OCI-LY7 (cell line): ENCODE data around the gene MEIS2. TPM values are rescaled to one million over a fixed set of nuclear protein-coding genes. Genes with fewer than 3 reads are reported as not detected.

ENCODE experiments used
- BruUV-seq: library from RNA; stranded (reverse); fragments of 400-500 nt; replicated peaks from 2 replicates; lab custom pipeline; 2021; lab: Mats Ljungman, UMichigan
- CTCF ChIA-PET: fragments of 300-600 bp; sonication (Branson Sonifier 250); formaldehyde crosslinking; loops from one replicate; lab custom pipeline; 2022; ENCODE audit warnings: antibody characterized with exemption; ENCODE audit not compliant: unreplicated experiment; lab: Charles Lee
- POLR2A ChIA-PET: fragments of 300-600 bp; sonication (Branson Sonifier 250); formaldehyde crosslinking; loops from one replicate; lab custom pipeline; 2022; ENCODE audit warnings: antibody characterized with exemption; lab: Charles Lee
- DNase-seq: peaks from one replicate; pipeline ENCODE4 v3.0.0-alpha.2; 2015; ENCODE audit warnings: low spot score
- H2AFZ ChIP-seq: fragments of 200-600 bp; sonication (generic), shearing (Covaris generic); 2 replicates; pipeline ENCODE4 v1.6.1; 2014; ENCODE audit warnings: mild to moderate bottlenecking, antibody characterized with exemption, low read length, moderate library complexity
- H3K27ac ChIP-seq: fragments of 200-600 bp; sonication (generic); 2 replicates; pipeline ENCODE4 v1.5.1; 2014; ENCODE audit warnings: mixed run types, low read depth, mild to moderate bottlenecking, moderate library complexity, low read length, inconsistent platforms; ENCODE audit not compliant: poor library complexity, severe bottlenecking
- H3K36me3 ChIP-seq: fragments of 200-600 bp; sonication (generic); 2 replicates; pipeline ENCODE4 v1.6.1; 2014; ENCODE audit warnings: mild to moderate bottlenecking, antibody characterized with exemption, low read length, moderate library complexity, mixed read lengths; ENCODE audit not compliant: insufficient read depth
- H3K4me1 ChIP-seq: fragments of 200-600 bp; sonication (generic); 2 replicates; pipeline ENCODE4 v1.5.1; 2014; ENCODE audit warnings: mild to moderate bottlenecking, low read length; ENCODE audit not compliant: insufficient read depth, poor library complexity, severe bottlenecking
- H3K4me2 ChIP-seq: fragments of 200-600 bp; sonication (generic); 2 replicates; pipeline ENCODE4 v1.6.1; 2014; ENCODE audit warnings: mild to moderate bottlenecking, low read length
- H3K4me3 ChIP-seq: fragments of 200-600 bp; sonication (generic); 2 replicates; pipeline ENCODE4 v1.5.1; 2014; ENCODE audit warnings: mild to moderate bottlenecking, low read depth, low read length; ENCODE audit not compliant: poor library complexity, severe bottlenecking
- H3K79me2 ChIP-seq: fragments of 200-600 bp; sonication (generic); 2 replicates; pipeline ENCODE4 v1.6.1; 2016; ENCODE audit warnings: low read depth, mild to moderate bottlenecking, low read length, moderate library complexity, mixed read lengths; ENCODE audit not compliant: insufficient read depth
- H3K9me2 ChIP-seq: fragments of 200-600 bp; sonication (generic); 2 replicates; pipeline ENCODE4 v1.6.1; 2016; ENCODE audit warnings: mild to moderate bottlenecking, low read length, mixed read lengths; ENCODE audit not compliant: insufficient read depth
- H3K9me3 ChIP-seq: fragments of 200-600 bp; sonication (generic); 2 replicates; pipeline ENCODE4 v1.6.1; 2014; ENCODE audit warnings: mild to moderate bottlenecking, mixed run types, low read length, mixed read lengths
- H4K20me1 ChIP-seq: fragments of 200-600 bp; sonication (generic); 2 replicates; pipeline ENCODE4 v1.6.1; 2014; ENCODE audit warnings: mild to moderate bottlenecking, antibody characterized with exemption, low read length, moderate library complexity, mixed read lengths; ENCODE audit not compliant: insufficient read depth
- CTCF ChIP-seq: fragments of 200-600 bp; sonication (generic); conservative IDR thresholded peaks from 2 replicates; pipeline ENCODE4 v1.5.1; 2014; ENCODE audit warnings: mild to moderate bottlenecking, antibody characterized with exemption, low read length, moderate library complexity, mixed read lengths
- EZH2phosphoT487 ChIP-seq: fragments of 200-600 bp; sonication (generic); IDR thresholded peaks from 2 replicates; pipeline ENCODE4 v1.6.1; 2018; ENCODE audit warnings: low read depth, borderline replicate concordance, mild to moderate bottlenecking, mixed run types, antibody characterized with exemption, low read length, moderate library complexity, mixed read lengths
- intact Hi-C: fragments of 100-400 bp; cut with micrococcal nuclease; formaldehyde crosslinking; loops from one replicate; pipeline ENCODE4 v1.10.0; 2022; ENCODE audit not compliant: unreplicated experiment
- total RNA-seq, 2 experiments: library from RNA; depleted of rRNA in 1 of 2; stranded (reverse); fragments of >200 nt in 1 of 2; shearing (Covaris generic) in 1 of 2; gene quantifications; 2 replicates each; pipeline ENCODE4 v1.2.3, GENCODE V29; 2014 to 2022

Gene MEIS2
- total RNA-seq, 2 experiments from 2014 or later = 31.0 to 35.8 TPM

- Histone ChIP-seq H3K4me2 (no peak overlapping the region), H3K36me3 (peaks cover 9% of the 10 kb centered on the region; the same call in 1 of the 2 replicates), H3K4me3 (no peak overlapping the region), H3K79me2 (no peaks in the 10 kb centered on the region), H3K9me3 (no peaks in the 10 kb centered on the region), H4K20me1 (no peaks in the 10 kb centered on the region), H3K4me1 (no peaks in the 10 kb centered on the region), H3K27ac (no peak overlapping the region), H2AFZ (no peak overlapping the region), H3K9me2 (no peaks in the 10 kb centered on the region)
- intact Hi-C loops = no loop called here
- POLR2A ChIA-PET = interaction anchor here (0.6 kb wide), 1 partner anchor 591 kb away, joined by 3 read pairs; no protein-coding TSS in a partner anchor
- BruUV-seq = no TSS peak
- TF ChIP-seq CTCF (no peak), EZH2phosphoT487 (no peak)
- no peak for DNase-seq
- CTCF ChIA-PET = no interaction called here
These were observed 156.6 kb downstream of the MEIS2 start for GRCh38 chr15:36943508-36944361.

- Histone ChIP-seq H3K4me1 (no peaks in the 10 kb centered on the region), H3K36me3 (peaks cover 9% of the 10 kb centered on the region; the same call in 1 of the 2 replicates), H3K79me2 (no peaks in the 10 kb centered on the region), H3K27ac (no peak overlapping the region), H3K9me2 (no peaks in the 10 kb centered on the region), H4K20me1 (no peaks in the 10 kb centered on the region), H3K4me3 (no peak overlapping the region), H3K4me2 (no peak overlapping the region), H3K9me3 (no peaks in the 10 kb centered on the region), H2AFZ (no peak overlapping the region)
- BruUV-seq = no TSS peak
- TF ChIP-seq CTCF = no peak
- TF ChIP-seq EZH2phosphoT487 = no peak
- intact Hi-C loops = no loop called here
- CTCF ChIA-PET = no interaction called here
- DNase-seq = no peak
- POLR2A ChIA-PET = interaction anchor here (0.7 kb wide), 1 partner anchor 852 kb away, joined by 3 read pairs; no protein-coding TSS in a partner anchor
These were observed 158.0 kb downstream of the MEIS2 start for GRCh38 chr15:36942248-36942827.
